Liver (tissue), 9 donors: Measurements from ENCODE around the gene SAMD4A. TPM values are rescaled to one million over a fixed set of nuclear protein-coding genes. Genes with fewer than 3 reads are reported as not detected.

Source experiments
- DNase-seq: peaks from one replicate; pipeline ENCODE4 v3.0.0-alpha.2; 2017; ENCODE audit warnings: low spot score
- H3K27ac ChIP-seq, 2 donors: one replicate each; pipeline ENCODE4 v1.7.0; 2013; ENCODE audit warnings: inconsistent platforms in 2 of 2, low read length in 2 of 2, control low read depth in 1 of 2, low read depth in 1 of 2, mild to moderate bottlenecking in 1 of 2
- H3K27me3 ChIP-seq, 4 donors: one replicate each; pipeline versions ENCODE4 v1.6.1 to v1.7.0; 2013; ENCODE audit warnings: low read length in 3 of 4, inconsistent platforms in 1 of 4, mild to moderate bottlenecking in 1 of 4, moderate library complexity in 1 of 4; ENCODE audit not compliant: control insufficient read depth in 4 of 4, insufficient read depth in 4 of 4
- H3K36me3 ChIP-seq, 4 donors: one replicate each; pipeline versions ENCODE4 v1.6.1 to v1.7.0; 2013; ENCODE audit warnings: low read length in 3 of 4, mild to moderate bottlenecking in 3 of 4, low read depth in 1 of 4, moderate library complexity in 1 of 4; ENCODE audit not compliant: control insufficient read depth in 4 of 4, insufficient read depth in 3 of 4
- H3K4me1 ChIP-seq, 4 donors: one replicate each; pipeline versions ENCODE4 v1.6.1 to v1.7.0; 2013; ENCODE audit warnings: low read length in 3 of 4, mild to moderate bottlenecking in 3 of 4, moderate library complexity in 1 of 4; ENCODE audit not compliant: control insufficient read depth in 4 of 4, insufficient read depth in 4 of 4
- H3K4me3 ChIP-seq, 3 donors: one replicate each; pipeline versions ENCODE4 v1.6.1 to v1.7.0; 2013; ENCODE audit warnings: low read length in 3 of 3, control low read depth in 1 of 3, low read depth in 1 of 3, mild to moderate bottlenecking in 1 of 3
- H3K9ac ChIP-seq, 2 donors: one replicate each; pipeline ENCODE4 v1.7.0; 2013; ENCODE audit warnings: low read length in 2 of 2, mild to moderate bottlenecking in 2 of 2, moderate library complexity in 2 of 2, control low read depth in 1 of 2, low read depth in 1 of 2
- H3K9me3 ChIP-seq, 4 donors: one replicate each; pipeline versions ENCODE4 v1.6.1 to v1.7.0; 2013; ENCODE audit warnings: low read length in 3 of 4; ENCODE audit not compliant: control insufficient read depth in 4 of 4
- EGR1 ChIP-seq, 2 donors: IDR thresholded peaks; 2 replicates each; pipeline ENCODE4 v1.6.1; 2016 to 2018; ENCODE audit warnings: antibody characterized with exemption in 2 of 2, low read depth in 2 of 2
- FOXA1 ChIP-seq: IDR thresholded peaks from 2 replicates; pipeline ENCODE4 v1.6.1; 2016; ENCODE audit warnings: antibody characterized with exemption
- FOXA2 ChIP-seq: IDR thresholded peaks from 2 replicates; pipeline ENCODE4 v1.6.1; 2016; ENCODE audit warnings: antibody characterized with exemption
- GABPA ChIP-seq, 2 donors: IDR thresholded peaks in 1 of 2; conservative IDR thresholded peaks in 1 of 2; 2 replicates each; pipeline ENCODE4 v1.6.1; 2016; ENCODE audit warnings: antibody characterized with exemption in 2 of 2, mild to moderate bottlenecking in 1 of 2, moderate library complexity in 1 of 2
- HNF4A ChIP-seq, 2 donors: conservative IDR thresholded peaks; 2 replicates each; pipeline ENCODE4 v1.6.1; 2016; ENCODE audit warnings: antibody characterized with exemption in 2 of 2, mild to moderate bottlenecking in 2 of 2
- HNF4G ChIP-seq: IDR thresholded peaks from 2 replicates; pipeline ENCODE4 v1.6.1; 2016; ENCODE audit warnings: antibody characterized with exemption
- JUND ChIP-seq, 2 donors: IDR thresholded peaks; 2 replicates each; pipeline ENCODE4 v1.6.1; 2016; ENCODE audit warnings: antibody characterized with exemption in 2 of 2
- NR2F2 ChIP-seq: IDR thresholded peaks from 2 replicates; pipeline ENCODE4 v1.6.1; 2016; ENCODE audit warnings: antibody characterized with exemption
- RAD21 ChIP-seq, 2 donors: IDR thresholded peaks; 2 replicates each; pipeline ENCODE4 v1.6.1; 2016; ENCODE audit warnings: antibody characterized with exemption in 2 of 2, mild to moderate bottlenecking in 2 of 2
- RXRA ChIP-seq, 2 donors: IDR thresholded peaks; 2 replicates each; pipeline ENCODE4 v1.6.1; 2017 to 2018; ENCODE audit warnings: antibody characterized with exemption in 2 of 2, mild to moderate bottlenecking in 1 of 2
- SP1 ChIP-seq: IDR thresholded peaks from 2 replicates; pipeline ENCODE4 v1.6.1; 2018; ENCODE audit warnings: antibody characterized with exemption, mild to moderate bottlenecking
- TAF1 ChIP-seq: conservative IDR thresholded peaks from 2 replicates; pipeline ENCODE4 v1.6.1; 2016; ENCODE audit warnings: antibody characterized with exemption, mild to moderate bottlenecking
- YY1 ChIP-seq: IDR thresholded peaks from 2 replicates; pipeline ENCODE4 v1.6.1; 2016; ENCODE audit warnings: antibody characterized with exemption, mild to moderate bottlenecking
- WGBS: extraction: QIAGEN DNeasy Blood & Tissue Kit; methylation state at CpG from one replicate; pipeline ENCODE4 v1.1.7; 2013; 5-methylcytosine and 5-hydroxymethylcytosine counted together
- polyA plus RNA-seq, 2 donors: library from polyadenylated mRNA; stranded (reverse) in 1 of 2; unstranded in 1 of 2; fragments of 200-250 nt in 1 of 2; fragments of >200 nt in 1 of 2; fragmentation: Nextera tagmentation in 1 of 2; extraction: Ambion mirVana in 1 of 2; gene quantifications; one replicate each; pipeline versions ENCODE4 v1.2.1 to v1.2.3, GENCODE V29; 2013 to 2015
- total RNA-seq, 2 donors: library from RNA; depleted of rRNA; stranded (reverse); fragments of >200 nt; gene quantifications; one replicate each; pipeline ENCODE4 v1.2.3, GENCODE V29; 2014
- TF ChIP-seq, protein P1 (sequence below): IDR thresholded peaks from 2 replicates; pipeline ENCODE4 v1.6.1; 2016; ENCODE audit warnings: antibody characterized with exemption
- TF ChIP-seq, protein P2 (sequence below): IDR thresholded peaks from 2 replicates; pipeline ENCODE4 v1.6.1; 2016; ENCODE audit warnings: antibody characterized with exemption
- TF ChIP-seq, protein P3 (sequence below): IDR thresholded peaks from 2 replicates; pipeline ENCODE4 v1.6.1; 2016; ENCODE audit warnings: antibody characterized with exemption
- TF ChIP-seq, protein P4 (sequence below): fragments of 150-350 bp; IDR thresholded peaks from 2 replicates; pipeline ENCODE4 v1.5.1; 2017; ENCODE audit warnings: improper control_type of control experiment, low read depth, low read length; ENCODE audit not compliant: missing input control
- TF ChIP-seq, protein P5 (sequence below): IDR thresholded peaks from 2 replicates; pipeline ENCODE4 v1.6.1; 2016; ENCODE audit warnings: antibody characterized with exemption, mild to moderate bottlenecking
- donor health status: healthy.
- donor health status: healthy.
- donor health status: healthy.
- donor health status: healthy.
- donor health status: healthy.

Gene SAMD4A
- total and polyA plus RNA-seq, 4 donors, result 4.3 to 17.8 (median 8.1) TPM

DNA sequence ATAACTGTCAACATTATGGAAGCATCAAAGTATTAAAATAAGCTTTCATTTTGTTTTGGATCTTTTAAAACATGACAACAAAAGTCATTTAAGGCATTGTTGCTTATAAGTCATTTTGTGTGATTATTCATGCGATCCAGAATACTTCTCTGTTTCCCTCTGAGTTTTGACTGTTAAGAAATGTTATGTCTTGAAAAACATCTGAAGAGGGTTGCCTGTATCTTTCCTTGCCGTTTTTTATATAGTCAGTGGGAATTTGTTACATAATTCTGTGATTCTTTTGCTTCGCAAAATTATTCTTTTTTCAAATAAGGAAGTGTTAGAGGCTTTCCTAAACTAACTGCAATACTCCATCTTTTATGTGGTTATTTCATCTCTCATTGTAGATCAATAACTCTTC lies 78.7 kb downstream of the SAMD4A start:
- no peaks in the 10 kb centered on the region for H3K9me3 ChIP-seq
- no peak overlapping the region for H3K4me3 ChIP-seq
- H3K9ac ChIP-seq, result no peak overlapping the region
- WGBS, result 84% methylated on average over 3 of the region's 3 CpGs
- no peak for DNase-seq
- TF ChIP-seq SP1 (no peak), RXRA (IDR thresholded peaks at IDR 0.05) (no peak), HNF4A (conservative IDR thresholded peaks at IDR 0.05) (no peak), FOXA2 (no peak), NR2F2 (no peak), YY1 (no peak), TAF1 (no peak), HNF4G (no peak), EGR1 (IDR thresholded peaks at IDR 0.05; ENCODE audit: low read depth in 2 of 2) (no peak), GABPA (IDR thresholded peaks at IDR 0.05 in 1 of 2, conservative IDR thresholded peaks at IDR 0.05 in 1 of 2) (no peak), FOXA1 (no peak), JUND (IDR thresholded peaks at IDR 0.05) (no peak), RAD21 (IDR thresholded peaks at IDR 0.05) (no peak)
- TF ChIP-seq, protein P1, sequence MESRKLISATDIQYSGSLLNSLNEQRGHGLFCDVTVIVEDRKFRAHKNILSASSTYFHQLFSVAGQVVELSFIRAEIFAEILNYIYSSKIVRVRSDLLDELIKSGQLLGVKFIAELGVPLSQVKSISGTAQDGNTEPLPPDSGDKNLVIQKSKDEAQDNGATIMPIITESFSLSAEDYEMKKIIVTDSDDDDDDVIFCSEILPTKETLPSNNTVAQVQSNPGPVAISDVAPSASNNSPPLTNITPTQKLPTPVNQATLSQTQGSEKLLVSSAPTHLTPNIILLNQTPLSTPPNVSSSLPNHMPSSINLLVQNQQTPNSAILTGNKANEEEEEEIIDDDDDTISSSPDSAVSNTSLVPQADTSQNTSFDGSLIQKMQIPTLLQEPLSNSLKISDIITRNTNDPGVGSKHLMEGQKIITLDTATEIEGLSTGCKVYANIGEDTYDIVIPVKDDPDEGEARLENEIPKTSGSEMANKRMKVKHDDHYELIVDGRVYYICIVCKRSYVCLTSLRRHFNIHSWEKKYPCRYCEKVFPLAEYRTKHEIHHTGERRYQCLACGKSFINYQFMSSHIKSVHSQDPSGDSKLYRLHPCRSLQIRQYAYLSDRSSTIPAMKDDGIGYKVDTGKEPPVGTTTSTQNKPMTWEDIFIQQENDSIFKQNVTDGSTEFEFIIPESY, result no peak
- TF ChIP-seq, protein P2, sequence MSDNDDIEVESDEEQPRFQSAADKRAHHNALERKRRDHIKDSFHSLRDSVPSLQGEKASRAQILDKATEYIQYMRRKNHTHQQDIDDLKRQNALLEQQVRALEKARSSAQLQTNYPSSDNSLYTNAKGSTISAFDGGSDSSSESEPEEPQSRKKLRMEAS, result no peak
- TF ChIP-seq, protein P3, sequence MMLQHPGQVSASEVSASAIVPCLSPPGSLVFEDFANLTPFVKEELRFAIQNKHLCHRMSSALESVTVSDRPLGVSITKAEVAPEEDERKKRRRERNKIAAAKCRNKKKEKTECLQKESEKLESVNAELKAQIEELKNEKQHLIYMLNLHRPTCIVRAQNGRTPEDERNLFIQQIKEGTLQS, result no peak
- TF ChIP-seq, protein P4, sequence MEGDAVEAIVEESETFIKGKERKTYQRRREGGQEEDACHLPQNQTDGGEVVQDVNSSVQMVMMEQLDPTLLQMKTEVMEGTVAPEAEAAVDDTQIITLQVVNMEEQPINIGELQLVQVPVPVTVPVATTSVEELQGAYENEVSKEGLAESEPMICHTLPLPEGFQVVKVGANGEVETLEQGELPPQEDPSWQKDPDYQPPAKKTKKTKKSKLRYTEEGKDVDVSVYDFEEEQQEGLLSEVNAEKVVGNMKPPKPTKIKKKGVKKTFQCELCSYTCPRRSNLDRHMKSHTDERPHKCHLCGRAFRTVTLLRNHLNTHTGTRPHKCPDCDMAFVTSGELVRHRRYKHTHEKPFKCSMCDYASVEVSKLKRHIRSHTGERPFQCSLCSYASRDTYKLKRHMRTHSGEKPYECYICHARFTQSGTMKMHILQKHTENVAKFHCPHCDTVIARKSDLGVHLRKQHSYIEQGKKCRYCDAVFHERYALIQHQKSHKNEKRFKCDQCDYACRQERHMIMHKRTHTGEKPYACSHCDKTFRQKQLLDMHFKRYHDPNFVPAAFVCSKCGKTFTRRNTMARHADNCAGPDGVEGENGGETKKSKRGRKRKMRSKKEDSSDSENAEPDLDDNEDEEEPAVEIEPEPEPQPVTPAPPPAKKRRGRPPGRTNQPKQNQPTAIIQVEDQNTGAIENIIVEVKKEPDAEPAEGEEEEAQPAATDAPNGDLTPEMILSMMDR, result no peak
- H3K27me3 ChIP-seq, result no peaks in the 10 kb centered on the region
- no peak overlapping the region for H3K27ac ChIP-seq
- peaks cover 0 to 6% (median 2%) of the 10 kb centered on the region in 4 donors for H3K4me1 ChIP-seq
- no peaks in the 10 kb centered on the region for H3K36me3 ChIP-seq

DNA sequence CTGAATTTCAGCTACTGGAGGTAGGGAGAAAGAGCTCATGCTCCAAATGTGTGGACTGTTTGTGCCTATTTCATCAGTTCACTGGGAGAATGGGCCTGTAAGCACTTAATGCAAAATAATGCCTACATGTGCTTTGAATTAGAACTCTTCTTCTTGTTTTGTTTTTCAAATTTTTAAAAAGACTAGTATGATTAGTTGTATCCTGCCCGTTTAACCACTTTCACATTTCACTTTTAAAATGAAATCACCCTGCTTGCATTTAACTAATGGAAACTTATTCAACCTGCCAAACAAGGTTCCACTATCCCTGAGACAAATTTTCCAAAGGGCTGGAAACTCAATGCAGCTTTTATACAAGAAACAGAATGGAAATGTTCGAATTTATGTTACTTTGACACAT lies 79.7 kb downstream of the SAMD4A start:
- Histone ChIP-seq H3K4me3 (no peak overlapping the region), H3K9ac (no peak overlapping the region), H3K9me3 (no peaks in the 10 kb centered on the region), H3K36me3 (no peaks in the 10 kb centered on the region), H3K27me3 (no peaks in the 10 kb centered on the region), H3K4me1 (peaks cover 0 to 12% (median 5%) of the 10 kb centered on the region in 4 donors), H3K27ac (no peak overlapping the region)
- 83% methylated on average over 2 of the region's 2 CpGs for WGBS
- TF ChIP-seq YY1 (no peak), RAD21 (IDR thresholded peaks at IDR 0.05) (no peak), HNF4A (conservative IDR thresholded peaks at IDR 0.05) (no peak), RXRA (IDR thresholded peaks at IDR 0.05) (no peak), TAF1 (no peak), FOXA2 (no peak), FOXA1 (no peak), GABPA (IDR thresholded peaks at IDR 0.05 in 1 of 2, conservative IDR thresholded peaks at IDR 0.05 in 1 of 2) (no peak), EGR1 (IDR thresholded peaks at IDR 0.05; ENCODE audit: low read depth in 2 of 2) (no peak), JUND (IDR thresholded peaks at IDR 0.05) (no peak), HNF4G (no peak), NR2F2 (no peak)
- TF ChIP-seq, protein P2, result no peak
- TF ChIP-seq, protein P3, result no peak
- TF ChIP-seq, protein P5, sequence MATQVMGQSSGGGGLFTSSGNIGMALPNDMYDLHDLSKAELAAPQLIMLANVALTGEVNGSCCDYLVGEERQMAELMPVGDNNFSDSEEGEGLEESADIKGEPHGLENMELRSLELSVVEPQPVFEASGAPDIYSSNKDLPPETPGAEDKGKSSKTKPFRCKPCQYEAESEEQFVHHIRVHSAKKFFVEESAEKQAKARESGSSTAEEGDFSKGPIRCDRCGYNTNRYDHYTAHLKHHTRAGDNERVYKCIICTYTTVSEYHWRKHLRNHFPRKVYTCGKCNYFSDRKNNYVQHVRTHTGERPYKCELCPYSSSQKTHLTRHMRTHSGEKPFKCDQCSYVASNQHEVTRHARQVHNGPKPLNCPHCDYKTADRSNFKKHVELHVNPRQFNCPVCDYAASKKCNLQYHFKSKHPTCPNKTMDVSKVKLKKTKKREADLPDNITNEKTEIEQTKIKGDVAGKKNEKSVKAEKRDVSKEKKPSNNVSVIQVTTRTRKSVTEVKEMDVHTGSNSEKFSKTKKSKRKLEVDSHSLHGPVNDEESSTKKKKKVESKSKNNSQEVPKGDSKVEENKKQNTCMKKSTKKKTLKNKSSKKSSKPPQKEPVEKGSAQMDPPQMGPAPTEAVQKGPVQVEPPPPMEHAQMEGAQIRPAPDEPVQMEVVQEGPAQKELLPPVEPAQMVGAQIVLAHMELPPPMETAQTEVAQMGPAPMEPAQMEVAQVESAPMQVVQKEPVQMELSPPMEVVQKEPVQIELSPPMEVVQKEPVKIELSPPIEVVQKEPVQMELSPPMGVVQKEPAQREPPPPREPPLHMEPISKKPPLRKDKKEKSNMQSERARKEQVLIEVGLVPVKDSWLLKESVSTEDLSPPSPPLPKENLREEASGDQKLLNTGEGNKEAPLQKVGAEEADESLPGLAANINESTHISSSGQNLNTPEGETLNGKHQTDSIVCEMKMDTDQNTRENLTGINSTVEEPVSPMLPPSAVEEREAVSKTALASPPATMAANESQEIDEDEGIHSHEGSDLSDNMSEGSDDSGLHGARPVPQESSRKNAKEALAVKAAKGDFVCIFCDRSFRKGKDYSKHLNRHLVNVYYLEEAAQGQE, result no peak
- no peak for DNase-seq
